ENCODE data around the gene GALNT18.

- TF ChIP-seq PATZ1 (CRISPR knock-in tag; IDR thresholded peaks at IDR 0.05; ENCODE audit: borderline replicate concordance) (no peak), TSHZ2 (CRISPR knock-in tag; IDR thresholded peaks at IDR 0.05) (no peak), ARNTL (CRISPR knock-in tag; IDR thresholded peaks at IDR 0.05; ENCODE audit: borderline replicate concordance, low read depth) (no peak), PPARA (CRISPR knock-in tag; IDR thresholded peaks at IDR 0.05; ENCODE audit: borderline replicate concordance) (no peak), SNAI2 (CRISPR knock-in tag; IDR thresholded peaks at IDR 0.05) (no peak), OSR1 (CRISPR knock-in tag; IDR thresholded peaks at IDR 0.05) (no peak), ZFP30 (CRISPR knock-in tag; IDR thresholded peaks at IDR 0.05) (no peak), ZNF8 (CRISPR knock-in tag; IDR thresholded peaks at IDR 0.05) (no peak), ZNF70 (CRISPR knock-in tag; IDR thresholded peaks at IDR 0.05) (no peak), POU6F1 (CRISPR knock-in tag; IDR thresholded peaks at IDR 0.05; ENCODE audit: borderline replicate concordance, low read depth) (no peak), TOX (CRISPR knock-in tag; IDR thresholded peaks at IDR 0.05; ENCODE audit: borderline replicate concordance) (no peak), GLIS3 (CRISPR knock-in tag; IDR thresholded peaks at IDR 0.05) (no peak)
Observed at GRCh38 chr11:11413776-11414175, 208.0 kb downstream of the GALNT18 start.

Data from SK-N-SH treated with all-trans-retinoic acid at 6 μM for 48 hours (cell line).